ENCODE data around the gene LENG1. TPM values are rescaled to one million over a fixed set of nuclear protein-coding genes. Genes with fewer than 3 reads are reported as not detected.

LENG1 gene
- total RNA-seq, 1 donor, result 4.7 TPM

DNA sequence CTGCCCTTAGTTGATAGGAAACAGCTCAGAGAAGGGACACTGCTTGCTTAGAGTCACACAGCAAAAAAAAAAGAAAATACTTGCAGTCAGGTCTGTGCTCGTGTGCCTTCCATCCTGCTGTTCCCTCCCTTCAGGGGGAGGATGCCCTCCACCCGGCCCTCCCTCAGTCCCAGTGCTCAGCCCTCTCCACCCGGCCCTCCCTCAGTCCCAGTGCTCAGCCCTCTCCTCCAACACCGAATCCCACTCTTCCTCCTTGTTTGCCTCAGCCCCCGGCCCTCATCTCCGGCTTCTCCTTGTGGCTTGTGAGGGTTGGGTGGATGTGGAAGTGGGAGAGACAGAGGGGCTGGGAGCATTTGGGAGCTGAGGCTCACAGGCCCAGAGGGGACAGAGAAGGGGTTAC, 49.9 kb downstream of the LENG1 start:
- TF ChIP-seq, protein P1, sequence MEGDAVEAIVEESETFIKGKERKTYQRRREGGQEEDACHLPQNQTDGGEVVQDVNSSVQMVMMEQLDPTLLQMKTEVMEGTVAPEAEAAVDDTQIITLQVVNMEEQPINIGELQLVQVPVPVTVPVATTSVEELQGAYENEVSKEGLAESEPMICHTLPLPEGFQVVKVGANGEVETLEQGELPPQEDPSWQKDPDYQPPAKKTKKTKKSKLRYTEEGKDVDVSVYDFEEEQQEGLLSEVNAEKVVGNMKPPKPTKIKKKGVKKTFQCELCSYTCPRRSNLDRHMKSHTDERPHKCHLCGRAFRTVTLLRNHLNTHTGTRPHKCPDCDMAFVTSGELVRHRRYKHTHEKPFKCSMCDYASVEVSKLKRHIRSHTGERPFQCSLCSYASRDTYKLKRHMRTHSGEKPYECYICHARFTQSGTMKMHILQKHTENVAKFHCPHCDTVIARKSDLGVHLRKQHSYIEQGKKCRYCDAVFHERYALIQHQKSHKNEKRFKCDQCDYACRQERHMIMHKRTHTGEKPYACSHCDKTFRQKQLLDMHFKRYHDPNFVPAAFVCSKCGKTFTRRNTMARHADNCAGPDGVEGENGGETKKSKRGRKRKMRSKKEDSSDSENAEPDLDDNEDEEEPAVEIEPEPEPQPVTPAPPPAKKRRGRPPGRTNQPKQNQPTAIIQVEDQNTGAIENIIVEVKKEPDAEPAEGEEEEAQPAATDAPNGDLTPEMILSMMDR (IDR thresholded peaks at IDR 0.05; ENCODE audit: insufficient read depth, low read depth, low read length), result no peak
- no peak for DNase-seq (ENCODE audit: low read depth)
- no peak overlapping the region for H3K4me3 ChIP-seq (ENCODE audit: low read depth, low read length)

- no peak for DNase-seq (ENCODE audit: low read depth)
- TF ChIP-seq, protein P1 (IDR thresholded peaks at IDR 0.05; ENCODE audit: insufficient read depth, low read depth, low read length), result no peak
- H3K4me3 ChIP-seq (ENCODE audit: low read depth, low read length), result no peak overlapping the region
Observed at GRCh38 chr19:54108496-54108895, 51.0 kb downstream of the LENG1 start.

GRCh38 chr19:54107876-54108490, 51.5 kb downstream of the LENG1 start:
- no peak overlapping the region for H3K4me3 ChIP-seq (ENCODE audit: low read depth, low read length)
- DNase-seq (ENCODE audit: low read depth), result no peak
- TF ChIP-seq, protein P1 (IDR thresholded peaks at IDR 0.05; ENCODE audit: insufficient read depth, low read depth, low read length), result no peak

- DNase-seq (ENCODE audit: low read depth), result no peak
- TF ChIP-seq, protein P1 (IDR thresholded peaks at IDR 0.05; ENCODE audit: insufficient read depth, low read depth, low read length), result no peak
- H3K4me3 ChIP-seq (ENCODE audit: low read depth, low read length), result no peak overlapping the region
Observed at GRCh38 chr19:54106716-54107115, 52.8 kb downstream of the LENG1 start.

- DNase-seq (ENCODE audit: low read depth), result no peak
Observed at GRCh38 chr19:54105796-54106195, 53.7 kb downstream of the LENG1 start.

More at GRCh38 chr19:54105796-54106195, 53.7 kb downstream of the LENG1 start:
- no peak overlapping the region for H3K4me3 ChIP-seq (ENCODE audit: low read depth, low read length)
- TF ChIP-seq, protein P1 (IDR thresholded peaks at IDR 0.05; ENCODE audit: insufficient read depth, low read depth, low read length), result no peak

Other genes with a start within 250 kb of the LENG1 start
- under 0.01 TPM in 1 of 2 replicates, not detected in the other for gene CACNG8, start 196.8 kb downstream of the LENG1 start, total RNA-seq
- under 0.01 and 1.3 TPM in 2 replicates for gene CACNG6, start 168.1 kb downstream of the LENG1 start, total RNA-seq
- gene VSTM1, start 95.8 kb downstream of the LENG1 start, total RNA-seq, result 0.43 TPM in 1 of 2 replicates, not detected in the other
- gene TARM1, start 78.4 kb downstream of the LENG1 start, total RNA-seq, result not detected in 2 replicates
- under 0.01 and 0.64 TPM in 2 replicates for gene OSCAR, start 58.9 kb downstream of the LENG1 start, total RNA-seq
- 10.4 and 11.3 TPM in 2 replicates for gene NDUFA3, start 56.9 kb downstream of the LENG1 start, total RNA-seq
- 17.7 and 20.9 TPM in 2 replicates for gene TFPT, start 44.1 kb downstream of the LENG1 start, total RNA-seq
- 39.6 and 41.5 TPM in 2 replicates for gene PRPF31, start 44.0 kb downstream of the LENG1 start, total RNA-seq
- gene CNOT3, start 22.0 kb downstream of the LENG1 start, total RNA-seq, result 7.3 and 7.7 TPM in 2 replicates
- gene TMC4, start 13.4 kb upstream of the LENG1 start, total RNA-seq, result 0.32 TPM in 1 of 2 replicates, not detected in the other
- gene MBOAT7, start 29.9 kb upstream of the LENG1 start, total RNA-seq, result 60.2 and 73.4 TPM in 2 replicates
- gene TSEN34, start 31.6 kb upstream of the LENG1 start, total RNA-seq, result 82.5 and 83.8 TPM in 2 replicates
- gene RPS9, start 41.1 kb upstream of the LENG1 start, total RNA-seq, result 985 and 1,373 TPM in 2 replicates
- gene LILRB3, start 63.3 kb upstream of the LENG1 start, total RNA-seq, result not detected in 2 replicates
- not detected in 2 replicates for gene LILRA6, start 83.1 kb upstream of the LENG1 start, total RNA-seq
- gene LILRB5, start 97.6 kb upstream of the LENG1 start, total RNA-seq, result not detected in 2 replicates
- not detected in 2 replicates for gene LILRB2, start 121.4 kb upstream of the LENG1 start, total RNA-seq
- not detected in 2 replicates for gene LILRA5, start 153.4 kb upstream of the LENG1 start, total RNA-seq
- gene LILRA4, start 179.4 kb upstream of the LENG1 start, total RNA-seq, result not detected in 2 replicates
- gene LAIR1, start 205.2 kb upstream of the LENG1 start, total RNA-seq, result under 0.01 TPM in 1 of 2 replicates, not detected in the other